SK-N-MC (cell line): ENCODE results near the gene HLCS.
"Not testable (repeated sequence)": the region's sequence is repeated elsewhere in the genome, so short reads cannot be mapped to it uniquely, and the experiment has no call there.

Source experiments
- EZH2 ChIP-seq: fragments of 200-600 bp; sonication (generic); IDR thresholded peaks from one replicate; pipeline ENCODE4 v1.6.1; 2017; ENCODE audit warnings: antibody characterized with exemption
- POLR2AphosphoS5 ChIP-seq: IDR thresholded peaks from 2 replicates; pipeline ENCODE4 v1.6.1; 2012; ENCODE audit warnings: mild to moderate bottlenecking, low read depth, low read length, borderline replicate concordance

DNA sequence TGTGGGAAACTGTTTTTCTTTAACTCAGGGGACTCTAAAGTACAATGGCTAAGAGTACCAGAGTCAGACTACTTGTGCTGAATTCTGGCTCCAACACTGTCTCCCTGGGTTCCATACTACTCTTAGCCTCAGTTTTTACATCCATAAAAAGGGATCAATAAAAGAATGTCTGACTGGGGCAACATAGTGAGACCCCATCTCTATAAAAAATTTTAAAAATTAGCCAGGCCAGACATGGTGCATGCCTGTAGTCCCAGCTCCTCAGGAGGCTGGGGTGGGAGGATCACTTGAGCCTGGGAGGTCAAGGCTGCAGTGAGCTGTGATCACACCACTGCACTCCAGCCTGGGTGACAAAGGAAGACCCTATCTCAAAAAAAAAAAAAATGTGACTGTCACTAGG lies 150.4 kb downstream of the HLCS start:
- not testable (repeated sequence) for TF ChIP-seq POLR2AphosphoS5, EZH2
